ENCODE results near the gene COL5A1.

Gene COL5A1

GRCh38 chr9:134863941-134864820 lies 222.6 kb downstream of the COL5A1 start:
- no peak for TF ChIP-seq GATA2 (IDR thresholded peaks at IDR 0.05; ENCODE audit: low read depth, low read length)
- TF ChIP-seq GATA3 (IDR thresholded peaks at IDR 0.05; ENCODE audit: low read depth, low read length), result no peak

GRCh38 chr9:134864821-134865190 lies 223.2 kb downstream of the COL5A1 start:
- no peak for TF ChIP-seq GATA3 (IDR thresholded peaks at IDR 0.05; ENCODE audit: low read depth, low read length)
- TF ChIP-seq GATA2 (IDR thresholded peaks at IDR 0.05; ENCODE audit: low read depth, low read length), result no peak

GRCh38 chr9:134867917-134868750 lies 226.5 kb downstream of the COL5A1 start:
- TF ChIP-seq GATA2 (IDR thresholded peaks at IDR 0.05; ENCODE audit: low read depth, low read length) (no peak), GATA3 (IDR thresholded peaks at IDR 0.05; ENCODE audit: low read depth, low read length) (no peak)

GRCh38 chr9:134868751-134869553 lies 227.3 kb downstream of the COL5A1 start:
- TF ChIP-seq GATA2 (IDR thresholded peaks at IDR 0.05; ENCODE audit: low read depth, low read length) (no peak), GATA3 (IDR thresholded peaks at IDR 0.05; ENCODE audit: low read depth, low read length) (no peak)

- TF ChIP-seq GATA3 (IDR thresholded peaks at IDR 0.05; ENCODE audit: low read depth, low read length) (no peak), GATA2 (IDR thresholded peaks at IDR 0.05; ENCODE audit: low read depth, low read length) (no peak)
Observed at GRCh38 chr9:134869554-134870300, 228.1 kb downstream of the COL5A1 start.

- TF ChIP-seq GATA2 (IDR thresholded peaks at IDR 0.05; ENCODE audit: low read depth, low read length) (no peak), GATA3 (IDR thresholded peaks at IDR 0.05; ENCODE audit: low read depth, low read length) (no peak)
Observed at GRCh38 chr9:134870301-134870694, 228.7 kb downstream of the COL5A1 start.

GRCh38 chr9:134870746-134871662 lies 229.4 kb downstream of the COL5A1 start:
- TF ChIP-seq GATA2 (IDR thresholded peaks at IDR 0.05; ENCODE audit: low read depth, low read length) (no peak), GATA3 (IDR thresholded peaks at IDR 0.05; ENCODE audit: low read depth, low read length) (no peak)

GRCh38 chr9:134871697-134872340 lies 230.2 kb downstream of the COL5A1 start:
- TF ChIP-seq GATA2 (IDR thresholded peaks at IDR 0.05; ENCODE audit: low read depth, low read length) (no peak), GATA3 (IDR thresholded peaks at IDR 0.05; ENCODE audit: low read depth, low read length) (no peak)

GRCh38 chr9:134872482-134873231 lies 231.1 kb downstream of the COL5A1 start:
- TF ChIP-seq GATA2 (IDR thresholded peaks at IDR 0.05; ENCODE audit: low read depth, low read length), result no peak
- no peak for TF ChIP-seq GATA3 (IDR thresholded peaks at IDR 0.05; ENCODE audit: low read depth, low read length)

GRCh38 chr9:134875371-134875770 lies 233.8 kb downstream of the COL5A1 start:
- TF ChIP-seq GATA3 (IDR thresholded peaks at IDR 0.05; ENCODE audit: low read depth, low read length) (no peak), GATA2 (IDR thresholded peaks at IDR 0.05; ENCODE audit: low read depth, low read length) (no peak)

GRCh38 chr9:134877541-134877940 lies 235.9 kb downstream of the COL5A1 start:
- TF ChIP-seq GATA2 (IDR thresholded peaks at IDR 0.05; ENCODE audit: low read depth, low read length), result no peak
- no peak for TF ChIP-seq GATA3 (IDR thresholded peaks at IDR 0.05; ENCODE audit: low read depth, low read length)

All from SH-SY5Y (cell line).